ENCODE measurements around the gene CYB561D1.

Gene CYB561D1

GRCh38 chr1:109546311-109547109, 52.6 kb downstream of the CYB561D1 start:
- DNase-seq (ENCODE audit: extremely low read depth in 1 of 2, low read depth in 1 of 2) = peak; percentile 61 to 85

- peak in 1 of 2 donors; percentile 2 for DNase-seq (ENCODE audit: extremely low read depth in 1 of 2, low read depth in 1 of 2)
Measured at GRCh38 chr1:109547463-109548320, 53.8 kb downstream of the CYB561D1 start.

- peak; percentile 84 to 93 for DNase-seq (ENCODE audit: extremely low read depth in 1 of 2, low read depth in 1 of 2)
Measured at GRCh38 chr1:109548321-109549267, 54.7 kb downstream of the CYB561D1 start, which contains the start of gene GNAI3. Gene GNAI3 (plus strand): TSS chr1:109548615. CDS start chr1:109548721, 106 bp downstream.
